GM12874 (cell line): ENCODE results near the gene UNC93B1.

Experiments
- CTCF ChIP-seq: IDR thresholded peaks from 2 replicates; pipeline ENCODE4 v1.5.1; 2011; ENCODE audit warnings: low read depth, mild to moderate bottlenecking, control low read depth, low read length, moderate library complexity; ENCODE audit not compliant: insufficient read depth

UNC93B1 gene

GRCh38 chr11:68024508-68024907 lies 20.6 kb upstream of the UNC93B1 start:
- TF ChIP-seq CTCF = no peak

- TF ChIP-seq CTCF = no peak
Observed at GRCh38 chr11:68022531-68022930, 18.6 kb upstream of the UNC93B1 start.

DNA sequence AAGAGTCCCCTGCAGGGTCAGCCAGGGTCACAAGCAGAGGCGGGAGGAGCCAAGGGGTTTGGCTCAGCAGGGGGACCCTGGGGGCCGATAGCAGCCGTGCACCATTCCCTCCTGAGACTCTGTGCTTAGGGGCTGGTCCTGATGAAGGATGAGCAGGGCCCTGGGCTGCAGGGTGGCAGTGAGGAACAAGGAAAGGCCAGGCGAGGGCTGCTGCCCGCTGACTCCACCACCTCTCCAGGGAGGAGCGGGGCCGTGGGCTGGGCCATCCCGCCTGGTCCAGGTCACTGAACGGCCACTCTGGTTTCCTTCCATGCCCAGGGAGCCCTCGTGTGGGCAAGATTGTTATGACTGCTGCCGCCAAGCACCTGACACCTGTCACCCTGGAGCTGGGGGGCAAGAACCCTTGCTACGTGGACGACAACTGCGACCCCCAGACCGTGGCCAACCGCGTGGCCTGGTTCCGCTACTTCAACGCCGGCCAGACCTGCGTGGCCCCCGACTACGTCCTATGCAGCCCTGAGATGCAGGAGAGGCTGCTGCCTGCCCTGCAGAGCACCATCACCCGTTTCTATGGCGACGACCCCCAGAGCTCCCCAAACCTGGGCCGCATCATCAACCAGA lies 17.4 kb upstream of the UNC93B1 start:
- TF ChIP-seq CTCF = peak; percentile 15; the same call in 1 of the 2 replicates

- no peak for TF ChIP-seq CTCF
Observed at GRCh38 chr11:68020575-68020974, 16.7 kb upstream of the UNC93B1 start.

GRCh38 chr11:68019486-68019885 lies 15.6 kb upstream of the UNC93B1 start:
- TF ChIP-seq CTCF = no peak

- no peak for TF ChIP-seq CTCF
Observed at GRCh38 chr11:68018730-68019190, 14.9 kb upstream of the UNC93B1 start.

- no peak for TF ChIP-seq CTCF
Observed at GRCh38 chr11:68017980-68018729, 14.3 kb upstream of the UNC93B1 start.
